SK-N-SH (cell line): ENCODE measurements around the gene EIF3K.

ENCODE experiments used
- ELF1 ChIP-seq: IDR thresholded peaks from 2 replicates; pipeline ENCODE4 v1.4.0; 2012
- EP300 ChIP-seq, 2 experiments: IDR thresholded peaks; 2 replicates each; pipeline versions ENCODE4 v1.4.0 to v1.6.1; 2012; ENCODE audit warnings: borderline replicate concordance in 1 of 2, low read depth in 1 of 2, low read length in 1 of 2
- FOXJ3 ChIP-seq: sonication (generic); formaldehyde crosslinking; IDR thresholded peaks from 2 replicates; pipeline ENCODE4 v1.5.1; 2020; ENCODE audit warnings: mild to moderate bottlenecking, missing genetic modification reagents
- MEF2A ChIP-seq: IDR thresholded peaks from 2 replicates; pipeline ENCODE4 v1.4.0; 2012; ENCODE audit warnings: low read depth, borderline replicate concordance
- NRF1 ChIP-seq: IDR thresholded peaks from 2 replicates; pipeline ENCODE4 v1.6.1; 2012; ENCODE audit warnings: low read depth, mild to moderate bottlenecking, low read length
- POLR2AphosphoS5 ChIP-seq: IDR thresholded peaks from 2 replicates; pipeline ENCODE4 v1.6.1; 2012; ENCODE audit warnings: low read depth, low read length
- RAD21 ChIP-seq: IDR thresholded peaks from 2 replicates; pipeline ENCODE4 v1.6.1; 2012; ENCODE audit warnings: mild to moderate bottlenecking, low read length
- SMC3 ChIP-seq: IDR thresholded peaks from 2 replicates; pipeline ENCODE4 v1.6.1; 2012; ENCODE audit warnings: low read depth, low read length, improper control_type of control experiment
- TAF1 ChIP-seq: IDR thresholded peaks from 2 replicates; pipeline ENCODE4 v1.6.1; 2012; ENCODE audit warnings: low read depth, mild to moderate bottlenecking, low read length, moderate library complexity, borderline replicate concordance
- TCF12 ChIP-seq: IDR thresholded peaks from 2 replicates; pipeline ENCODE4 v1.4.0; 2012
- YY1 ChIP-seq: IDR thresholded peaks from 2 replicates; pipeline ENCODE4 v1.4.0; 2012; ENCODE audit warnings: low read depth, mild to moderate bottlenecking
- TF ChIP-seq, protein P1 (sequence below): fragments of 200-600 bp; sonication (generic); IDR thresholded peaks from 2 replicates; pipeline ENCODE4 v1.6.1; 2017; ENCODE audit warnings: antibody characterized with exemption, mild to moderate bottlenecking, moderate library complexity
- TF ChIP-seq, protein P2 (sequence below): IDR thresholded peaks from 2 replicates; pipeline ENCODE4 v1.6.1; 2012; ENCODE audit warnings: mild to moderate bottlenecking, low read depth, low read length, moderate library complexity
- TF ChIP-seq, protein P3 (sequence below): fragments of 150-350 bp; IDR thresholded peaks from 2 replicates; pipeline ENCODE4 v1.6.1; 2017; ENCODE audit warnings: antibody characterized with exemption, low read length, low read depth, borderline replicate concordance

DNA sequence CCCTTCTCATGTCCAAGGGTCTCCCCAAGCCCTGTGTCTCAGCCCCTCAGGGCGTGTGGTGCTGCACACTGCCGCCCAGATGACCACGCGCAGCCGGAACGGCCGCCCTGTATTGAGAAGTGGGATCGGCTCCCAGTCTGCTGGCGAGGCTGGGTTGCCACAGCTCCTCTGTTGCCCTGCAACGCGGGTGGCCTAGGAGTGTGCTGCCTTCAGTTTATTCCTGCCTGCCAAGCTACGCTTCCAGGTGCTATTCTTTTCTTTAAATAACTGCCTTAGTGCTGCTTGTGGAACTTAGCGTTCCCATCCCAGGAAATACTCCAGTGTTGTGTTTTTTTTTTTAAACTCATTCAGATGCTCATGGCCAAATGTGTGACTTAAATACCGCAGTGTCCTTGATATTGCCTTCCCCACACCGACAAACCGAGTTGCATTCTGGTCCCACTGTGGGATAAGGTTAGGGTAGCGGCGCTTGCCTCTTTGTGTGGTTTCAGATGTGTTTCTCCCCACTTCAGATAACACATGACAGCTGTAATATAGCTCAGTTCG, 45.0 kb downstream of the EIF3K start:
- TF ChIP-seq, protein P1, sequence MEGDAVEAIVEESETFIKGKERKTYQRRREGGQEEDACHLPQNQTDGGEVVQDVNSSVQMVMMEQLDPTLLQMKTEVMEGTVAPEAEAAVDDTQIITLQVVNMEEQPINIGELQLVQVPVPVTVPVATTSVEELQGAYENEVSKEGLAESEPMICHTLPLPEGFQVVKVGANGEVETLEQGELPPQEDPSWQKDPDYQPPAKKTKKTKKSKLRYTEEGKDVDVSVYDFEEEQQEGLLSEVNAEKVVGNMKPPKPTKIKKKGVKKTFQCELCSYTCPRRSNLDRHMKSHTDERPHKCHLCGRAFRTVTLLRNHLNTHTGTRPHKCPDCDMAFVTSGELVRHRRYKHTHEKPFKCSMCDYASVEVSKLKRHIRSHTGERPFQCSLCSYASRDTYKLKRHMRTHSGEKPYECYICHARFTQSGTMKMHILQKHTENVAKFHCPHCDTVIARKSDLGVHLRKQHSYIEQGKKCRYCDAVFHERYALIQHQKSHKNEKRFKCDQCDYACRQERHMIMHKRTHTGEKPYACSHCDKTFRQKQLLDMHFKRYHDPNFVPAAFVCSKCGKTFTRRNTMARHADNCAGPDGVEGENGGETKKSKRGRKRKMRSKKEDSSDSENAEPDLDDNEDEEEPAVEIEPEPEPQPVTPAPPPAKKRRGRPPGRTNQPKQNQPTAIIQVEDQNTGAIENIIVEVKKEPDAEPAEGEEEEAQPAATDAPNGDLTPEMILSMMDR, result no peak
- no peak for TF ChIP-seq TAF1
- TF ChIP-seq EP300 (IDR thresholded peaks at IDR 0.05; ENCODE audit: borderline replicate concordance in 1 of 2, low read depth in 1 of 2, low read length in 1 of 2), result no peak
- TF ChIP-seq NRF1, result no peak
- TF ChIP-seq POLR2AphosphoS5, result no peak
- no peak for TF ChIP-seq FOXJ3 (CRISPR knock-in tag)
- no peak for TF ChIP-seq TCF12
- TF ChIP-seq, protein P2, sequence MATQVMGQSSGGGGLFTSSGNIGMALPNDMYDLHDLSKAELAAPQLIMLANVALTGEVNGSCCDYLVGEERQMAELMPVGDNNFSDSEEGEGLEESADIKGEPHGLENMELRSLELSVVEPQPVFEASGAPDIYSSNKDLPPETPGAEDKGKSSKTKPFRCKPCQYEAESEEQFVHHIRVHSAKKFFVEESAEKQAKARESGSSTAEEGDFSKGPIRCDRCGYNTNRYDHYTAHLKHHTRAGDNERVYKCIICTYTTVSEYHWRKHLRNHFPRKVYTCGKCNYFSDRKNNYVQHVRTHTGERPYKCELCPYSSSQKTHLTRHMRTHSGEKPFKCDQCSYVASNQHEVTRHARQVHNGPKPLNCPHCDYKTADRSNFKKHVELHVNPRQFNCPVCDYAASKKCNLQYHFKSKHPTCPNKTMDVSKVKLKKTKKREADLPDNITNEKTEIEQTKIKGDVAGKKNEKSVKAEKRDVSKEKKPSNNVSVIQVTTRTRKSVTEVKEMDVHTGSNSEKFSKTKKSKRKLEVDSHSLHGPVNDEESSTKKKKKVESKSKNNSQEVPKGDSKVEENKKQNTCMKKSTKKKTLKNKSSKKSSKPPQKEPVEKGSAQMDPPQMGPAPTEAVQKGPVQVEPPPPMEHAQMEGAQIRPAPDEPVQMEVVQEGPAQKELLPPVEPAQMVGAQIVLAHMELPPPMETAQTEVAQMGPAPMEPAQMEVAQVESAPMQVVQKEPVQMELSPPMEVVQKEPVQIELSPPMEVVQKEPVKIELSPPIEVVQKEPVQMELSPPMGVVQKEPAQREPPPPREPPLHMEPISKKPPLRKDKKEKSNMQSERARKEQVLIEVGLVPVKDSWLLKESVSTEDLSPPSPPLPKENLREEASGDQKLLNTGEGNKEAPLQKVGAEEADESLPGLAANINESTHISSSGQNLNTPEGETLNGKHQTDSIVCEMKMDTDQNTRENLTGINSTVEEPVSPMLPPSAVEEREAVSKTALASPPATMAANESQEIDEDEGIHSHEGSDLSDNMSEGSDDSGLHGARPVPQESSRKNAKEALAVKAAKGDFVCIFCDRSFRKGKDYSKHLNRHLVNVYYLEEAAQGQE, result no peak
- no peak for TF ChIP-seq YY1
- no peak for TF ChIP-seq MEF2A
- TF ChIP-seq SMC3, result no peak
- TF ChIP-seq RAD21, result no peak
- TF ChIP-seq, protein P3, sequence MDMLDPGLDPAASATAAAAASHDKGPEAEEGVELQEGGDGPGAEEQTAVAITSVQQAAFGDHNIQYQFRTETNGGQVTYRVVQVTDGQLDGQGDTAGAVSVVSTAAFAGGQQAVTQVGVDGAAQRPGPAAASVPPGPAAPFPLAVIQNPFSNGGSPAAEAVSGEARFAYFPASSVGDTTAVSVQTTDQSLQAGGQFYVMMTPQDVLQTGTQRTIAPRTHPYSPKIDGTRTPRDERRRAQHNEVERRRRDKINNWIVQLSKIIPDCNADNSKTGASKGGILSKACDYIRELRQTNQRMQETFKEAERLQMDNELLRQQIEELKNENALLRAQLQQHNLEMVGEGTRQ, result no peak
- TF ChIP-seq ELF1, result no peak
